Endodermal cell (in vitro differentiated cells): ENCODE data around the gene BACH1. TPM values are rescaled to one million over a fixed set of nuclear protein-coding genes. Genes with fewer than 3 reads are reported as not detected.
"Not testable (repeated sequence)": the region's sequence is repeated elsewhere in the genome, so short reads cannot be mapped to it uniquely, and the experiment has no call there.

Experiments used
- DNase-seq: peaks from one replicate; pipeline ENCODE4 v3.0.0-alpha.2; 2017
- H3K27ac ChIP-seq: 2 replicates; pipeline ENCODE4 v1.5.1; 2013; ENCODE audit warnings: mild to moderate bottlenecking, low read depth, low read length, moderate library complexity
- H3K27me3 ChIP-seq: 2 replicates; pipeline ENCODE4 v1.6.1; 2013; ENCODE audit warnings: mild to moderate bottlenecking, low read length, moderate library complexity; ENCODE audit not compliant: insufficient read depth, control insufficient read depth, poor library complexity, severe bottlenecking
- H3K36me3 ChIP-seq: 2 replicates; pipeline ENCODE4 v1.7.0; 2013; ENCODE audit warnings: mild to moderate bottlenecking, low read length, moderate library complexity; ENCODE audit not compliant: control insufficient read depth, insufficient read depth
- H3K4me1 ChIP-seq: one replicate; pipeline ENCODE4 v1.7.0; 2013; ENCODE audit warnings: low read length; ENCODE audit not compliant: control insufficient read depth, insufficient read depth
- H3K4me3 ChIP-seq: 2 replicates; pipeline ENCODE4 v1.5.1; 2013; ENCODE audit warnings: mild to moderate bottlenecking, low read length, moderate library complexity
- H3K9ac ChIP-seq: 2 replicates; pipeline ENCODE4 v1.6.1; 2013; ENCODE audit warnings: mild to moderate bottlenecking, low read length, moderate library complexity; ENCODE audit not compliant: poor library complexity, severe bottlenecking; ENCODE audit errors: extremely low read depth
- H3K9me3 ChIP-seq: 2 replicates; pipeline ENCODE4 v1.6.1; 2013; ENCODE audit warnings: mild to moderate bottlenecking, low read length, moderate library complexity; ENCODE audit not compliant: control insufficient read depth
- H3K27ac Mint-ChIP-seq: 2 replicates; pipeline ENCODE4 v1.8.0; 2020; ENCODE audit warnings: mixed read lengths
- H3K27me3 Mint-ChIP-seq: 2 replicates; pipeline ENCODE4 v1.8.0; 2021; ENCODE audit warnings: mild to moderate bottlenecking, mixed read lengths; ENCODE audit not compliant: insufficient read depth
- H3K36me3 Mint-ChIP-seq: 2 replicates; pipeline ENCODE4 v1.8.0; 2020; ENCODE audit warnings: low read depth, mixed read lengths
- H3K4me1 Mint-ChIP-seq: 2 replicates; pipeline ENCODE4 v1.8.0; 2020; ENCODE audit warnings: mixed read lengths
- H3K4me3 Mint-ChIP-seq: 2 replicates; pipeline ENCODE4 v1.8.0; 2020; ENCODE audit warnings: mild to moderate bottlenecking, moderate library complexity, mixed read lengths
- H3K9me3 Mint-ChIP-seq: 2 replicates; pipeline ENCODE4 v1.8.0; 2020; ENCODE audit warnings: mild to moderate bottlenecking, mixed read lengths
- CTCF ChIP-seq: fragments of 200-600 bp; sonication (generic); conservative IDR thresholded peaks from 2 replicates; pipeline ENCODE4 v1.5.0; 2021; ENCODE audit warnings: antibody characterized with exemption, mild to moderate bottlenecking
- WGBS, 2 experiments: methylation state at CpG; one replicate each; pipeline versions ENCODE4 v1.1.5 to v1.1.7; 2013; ENCODE audit warnings: missing lambda C conversion rate in 2 of 2, mixed read lengths in 1 of 2; ENCODE audit not compliant: insufficient coverage in 1 of 2, insufficient read length in 1 of 2; 5-methylcytosine and 5-hydroxymethylcytosine counted together
- total RNA-seq, 2 donors: library from RNA; stranded (reverse); fragmentation: NEBNext Ultra II Directional in 1 of 2; extraction: Animal tissue kit (Norgen Biotek cat#: 25700) in 1 of 2; gene quantifications; 2 replicates in 1 of 2; 3 replicates in 1 of 2; pipeline ENCODE4 v1.2.1, GENCODE V29; 2021

The BACH1 gene
- total RNA-seq, 2 donors from 2014 or later: 61.3 to 64.9 TPM

DNA sequence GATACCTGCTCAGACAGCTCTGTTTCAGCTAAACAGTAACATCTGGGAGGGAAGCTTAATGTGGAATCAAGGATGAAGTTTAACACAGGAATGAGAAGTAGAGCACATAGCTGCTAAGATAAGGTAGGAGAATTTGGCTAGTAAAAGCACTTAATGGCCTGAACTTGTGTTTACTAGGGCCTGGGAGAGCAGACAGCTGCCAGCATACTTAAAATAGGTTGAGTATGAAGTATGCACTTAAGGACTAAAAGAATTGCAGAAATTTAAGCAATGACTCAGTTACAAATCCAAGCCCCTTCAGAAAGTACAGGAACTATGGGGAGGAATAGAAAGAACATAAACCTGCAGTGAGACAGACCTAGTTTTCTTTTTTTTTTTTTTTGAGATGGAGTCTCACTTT is 53.0 kb downstream of the BACH1 start:
- H3K27ac Mint-ChIP-seq: no peak overlapping the region
- H3K9me3 Mint-ChIP-seq: peaks cover 32% of the 10 kb centered on the region
- Histone ChIP-seq H3K9ac (no peak overlapping the region), H3K4me3 (no peak overlapping the region), H3K9me3 (peaks cover 30% of the 10 kb centered on the region), H3K27ac (no peak overlapping the region), H3K27me3 (no peaks in the 10 kb centered on the region), H3K36me3 (peaks cover 28% of the 10 kb centered on the region), H3K4me1 (no peaks in the 10 kb centered on the region)
- no peak overlapping the region for H3K4me3 Mint-ChIP-seq
- DNase-seq: no peak
- peaks cover 41% of the 10 kb centered on the region for H3K36me3 Mint-ChIP-seq
- no peak for TF ChIP-seq CTCF
- no peaks in the 10 kb centered on the region for H3K27me3 Mint-ChIP-seq
- peaks cover 4% of the 10 kb centered on the region for H3K4me1 Mint-ChIP-seq

GRCh38 chr21:29355043-29355710 is 56.5 kb downstream of the BACH1 start:
- 93 to 98% methylated on average over 7 to 13 of the region's 14 CpGs for WGBS, 2 experiments
- not testable (repeated sequence) for H3K27me3 ChIP-seq, H3K4me3 Mint-ChIP-seq, H3K4me1 ChIP-seq, H3K27me3 Mint-ChIP-seq, H3K27ac Mint-ChIP-seq, H3K9ac ChIP-seq, DNase-seq, H3K27ac ChIP-seq
- Mint-ChIP-seq H3K9me3 (peaks cover 37% of the 10 kb centered on the region), H3K4me1 (peaks cover 18% of the 10 kb centered on the region), H3K36me3 (peaks cover 49% of the 10 kb centered on the region)
- Histone ChIP-seq H3K36me3 (peaks cover 28% of the 10 kb centered on the region), H3K9me3 (peaks cover 30% of the 10 kb centered on the region), H3K4me3 (peak overlapping the region; percentile 34)

- Mint-ChIP-seq H3K36me3 (peaks cover 51% of the 10 kb centered on the region), H3K4me1 (peaks cover 24% of the 10 kb centered on the region), H3K9me3 (peaks cover 37% of the 10 kb centered on the region)
- H3K4me1 ChIP-seq, H3K27me3 ChIP-seq, H3K4me3 Mint-ChIP-seq, H3K27me3 Mint-ChIP-seq, H3K27ac ChIP-seq, H3K27ac Mint-ChIP-seq, DNase-seq, H3K9ac ChIP-seq: not testable (repeated sequence)
- Histone ChIP-seq H3K36me3 (peaks cover 28% of the 10 kb centered on the region), H3K4me3 (peak overlapping the region; percentile 45), H3K9me3 (peaks cover 30% of the 10 kb centered on the region)
- no CpG with 5 or more reads among the region's 1 CpG for WGBS, 2 experiments
Observed at GRCh38 chr21:29356291-29356690, 57.6 kb downstream of the BACH1 start.

- H3K36me3 ChIP-seq: peaks cover 26% of the 10 kb centered on the region
- H3K4me3 ChIP-seq: peak overlapping the region; percentile 45
- peaks cover 37% of the 10 kb centered on the region for H3K9me3 Mint-ChIP-seq
- H3K9ac ChIP-seq, H3K4me3 Mint-ChIP-seq, H3K27me3 Mint-ChIP-seq, H3K27me3 ChIP-seq, H3K4me1 ChIP-seq, DNase-seq, H3K27ac ChIP-seq, H3K27ac Mint-ChIP-seq: not testable (repeated sequence)
- 95 to 97% methylated on average over 3 of the region's 4 CpGs for WGBS, 2 experiments
- peaks cover 30% of the 10 kb centered on the region for H3K9me3 ChIP-seq
- peaks cover 48% of the 10 kb centered on the region for H3K36me3 Mint-ChIP-seq
- H3K4me1 Mint-ChIP-seq: peaks cover 27% of the 10 kb centered on the region
Observed at GRCh38 chr21:29356810-29357209, 58.1 kb downstream of the BACH1 start.
